ENCODE measurements around the gene TEX54. TPM values are rescaled to one million over a fixed set of nuclear protein-coding genes. Genes with fewer than 3 reads are reported as not detected.

Gene TEX54
- polyA plus RNA-seq, 1 donor (not counting 4 experiments of a cell fraction or from before 2014, with no cell fraction given): not detected

- FAIRE-seq (no peak), DNase-seq (ENCODE audit: low read depth, low spot score) (no peak)
- Histone ChIP-seq H3K36me3 (ENCODE audit: control insufficient read depth in 2 of 2, extremely low read depth in 1 of 2, insufficient read depth in 2 of 2, low read length in 2 of 2) (peaks cover 33 to 38% of the 10 kb centered on the region in 2 experiments), H4K20me1 (ENCODE audit: control insufficient read depth, extremely low read depth, insufficient read depth, low read length) (no peaks in the 10 kb centered on the region), H3K9ac (ENCODE audit: control insufficient read depth, extremely low read depth, insufficient read depth, low read length) (no peak overlapping the region), H3K4me1 (ENCODE audit: control insufficient read depth, extremely low read depth, insufficient read depth, low read length) (no peaks in the 10 kb centered on the region), H3K4me2 (ENCODE audit: control insufficient read depth, extremely low read depth, insufficient read depth, low read depth, low read length) (no peak overlapping the region), H3K9me3 (ENCODE audit: control insufficient read depth, low read depth, low read length) (no peaks in the 10 kb centered on the region), H3K27me3 (ENCODE audit: control insufficient read depth, extremely low read depth, insufficient read depth, low read length) (no peaks in the 10 kb centered on the region), H3K79me2 (ENCODE audit: control insufficient read depth, insufficient read depth, low read length) (peaks cover 8% of the 10 kb centered on the region), H2AFZ (ENCODE audit: control insufficient read depth, low read length) (no peak overlapping the region), H3K27ac (ENCODE audit: control insufficient read depth, insufficient read depth, low read length) (no peak overlapping the region), H3K4me3 (ENCODE audit: control insufficient read depth in 2 of 3, extremely low read depth in 1 of 3, insufficient read depth in 2 of 3, low read depth in 1 of 3, low read length in 3 of 3) (no peak overlapping the region), H3K9me1 (ENCODE audit: control insufficient read depth, extremely low read depth, insufficient read depth, low read length) (no peaks in the 10 kb centered on the region)
- TF ChIP-seq, protein P1, sequence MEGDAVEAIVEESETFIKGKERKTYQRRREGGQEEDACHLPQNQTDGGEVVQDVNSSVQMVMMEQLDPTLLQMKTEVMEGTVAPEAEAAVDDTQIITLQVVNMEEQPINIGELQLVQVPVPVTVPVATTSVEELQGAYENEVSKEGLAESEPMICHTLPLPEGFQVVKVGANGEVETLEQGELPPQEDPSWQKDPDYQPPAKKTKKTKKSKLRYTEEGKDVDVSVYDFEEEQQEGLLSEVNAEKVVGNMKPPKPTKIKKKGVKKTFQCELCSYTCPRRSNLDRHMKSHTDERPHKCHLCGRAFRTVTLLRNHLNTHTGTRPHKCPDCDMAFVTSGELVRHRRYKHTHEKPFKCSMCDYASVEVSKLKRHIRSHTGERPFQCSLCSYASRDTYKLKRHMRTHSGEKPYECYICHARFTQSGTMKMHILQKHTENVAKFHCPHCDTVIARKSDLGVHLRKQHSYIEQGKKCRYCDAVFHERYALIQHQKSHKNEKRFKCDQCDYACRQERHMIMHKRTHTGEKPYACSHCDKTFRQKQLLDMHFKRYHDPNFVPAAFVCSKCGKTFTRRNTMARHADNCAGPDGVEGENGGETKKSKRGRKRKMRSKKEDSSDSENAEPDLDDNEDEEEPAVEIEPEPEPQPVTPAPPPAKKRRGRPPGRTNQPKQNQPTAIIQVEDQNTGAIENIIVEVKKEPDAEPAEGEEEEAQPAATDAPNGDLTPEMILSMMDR (optimal IDR thresholded peaks at IDR 0.05 in 1 of 3, IDR thresholded peaks at IDR 0.05 in 1 of 3, conservative IDR thresholded peaks at IDR 0.05 in 1 of 3; ENCODE audit: extremely low read depth in 1 of 3, insufficient read depth in 2 of 3, low read length in 3 of 3): no peak
- no peak for TF ChIP-seq EZH2 (IDR thresholded peaks at IDR 0.05; ENCODE audit: low read length)
- dilution Hi-C loops (cut with MboI; ENCODE audit: extremely low pct_ligation_motif_present, low sequenced_read_pairs): no loop called here
Measured at GRCh38 chr11:62823677-62824076, 9.0 kb downstream of the TEX54 start.

GRCh38 chr11:62817129-62817528 is 15.5 kb downstream of the TEX54 start:
- H4K20me1 ChIP-seq (ENCODE audit: control insufficient read depth, extremely low read depth, insufficient read depth, low read length): no peaks in the 10 kb centered on the region
- no peak overlapping the region for H3K4me2 ChIP-seq (ENCODE audit: control insufficient read depth, extremely low read depth, insufficient read depth, low read depth, low read length)
- no peaks in the 10 kb centered on the region for H3K79me2 ChIP-seq (ENCODE audit: control insufficient read depth, insufficient read depth, low read length)
- no peak overlapping the region for H3K9ac ChIP-seq (ENCODE audit: control insufficient read depth, extremely low read depth, insufficient read depth, low read length)
- no peaks in the 10 kb centered on the region for H3K4me1 ChIP-seq (ENCODE audit: control insufficient read depth, extremely low read depth, insufficient read depth, low read length)
- dilution Hi-C loops (cut with MboI; ENCODE audit: extremely low pct_ligation_motif_present, low sequenced_read_pairs): no loop called here
- H3K9me1 ChIP-seq (ENCODE audit: control insufficient read depth, extremely low read depth, insufficient read depth, low read length): no peaks in the 10 kb centered on the region
- H3K27me3 ChIP-seq (ENCODE audit: control insufficient read depth, extremely low read depth, insufficient read depth, low read length): no peaks in the 10 kb centered on the region
- no peak for DNase-seq (ENCODE audit: low read depth, low spot score)
- H3K9me3 ChIP-seq (ENCODE audit: control insufficient read depth, low read depth, low read length): no peaks in the 10 kb centered on the region
- FAIRE-seq: no peak
- H3K36me3 ChIP-seq (ENCODE audit: control insufficient read depth in 2 of 2, extremely low read depth in 1 of 2, insufficient read depth in 2 of 2, low read length in 2 of 2): peaks cover 2 to 7% of the 10 kb centered on the region in 2 experiments
- H3K4me3 ChIP-seq (ENCODE audit: control insufficient read depth in 2 of 3, extremely low read depth in 1 of 3, insufficient read depth in 2 of 3, low read depth in 1 of 3, low read length in 3 of 3): no peak overlapping the region
- H3K27ac ChIP-seq (ENCODE audit: control insufficient read depth, insufficient read depth, low read length): no peak overlapping the region
- H2AFZ ChIP-seq (ENCODE audit: control insufficient read depth, low read length): no peak overlapping the region
- TF ChIP-seq, protein P1 (optimal IDR thresholded peaks at IDR 0.05 in 1 of 3, IDR thresholded peaks at IDR 0.05 in 1 of 3, conservative IDR thresholded peaks at IDR 0.05 in 1 of 3; ENCODE audit: extremely low read depth in 1 of 3, insufficient read depth in 2 of 3, low read length in 3 of 3): no peak
- TF ChIP-seq EZH2 (IDR thresholded peaks at IDR 0.05; ENCODE audit: low read length): no peak
